ENCODE results near the gene ITM2B.

ITM2B gene

GRCh38 chr13:48311223-48311622 lies 78.2 kb downstream of the ITM2B start:
- H3K9me2 ChIP-seq (replicated peaks; ENCODE audit: control insufficient read depth, low read length), result no peaks in the 10 kb centered on the region
- H4K20me1 ChIP-seq (ENCODE audit: control insufficient read depth, insufficient read depth, low read depth, low read length), result no peaks in the 10 kb centered on the region
- H3K4me2 ChIP-seq (ENCODE audit: low read length), result no peak overlapping the region
- TF ChIP-seq EZH2phosphoT487 (IDR thresholded peaks at IDR 0.05; ENCODE audit: borderline replicate concordance, low read length) (no peak), CTCF (IDR thresholded peaks at IDR 0.05; ENCODE audit: low read depth, low read length, poor library complexity, severe bottlenecking) (no peak)
- peaks cover 9% of the 10 kb centered on the region for H3K4me1 ChIP-seq (ENCODE audit: control insufficient read depth, low read length)
- no peaks in the 10 kb centered on the region for H3F3A ChIP-seq (ENCODE audit: control insufficient read depth, insufficient read depth)
- peaks cover 93% of the 10 kb centered on the region for H3K36me3 ChIP-seq (ENCODE audit: control insufficient read depth, low read length)
- H3K27ac ChIP-seq (ENCODE audit: low read depth, low read length), result no peak overlapping the region
- no peaks in the 10 kb centered on the region for H3K27me3 ChIP-seq (ENCODE audit: control insufficient read depth, low read length)
- no peak overlapping the region for H3K4me3 ChIP-seq (ENCODE audit: low read length)
- peaks cover 7% of the 10 kb centered on the region; the same call in 1 of the 2 replicates for H3K9me3 ChIP-seq (ENCODE audit: control insufficient read depth, insufficient read depth, low read length)
- H3K79me2 ChIP-seq (ENCODE audit: control insufficient read depth, low read length), result peaks cover 98% of the 10 kb centered on the region

GRCh38 chr13:48315969-48316650 lies 83.1 kb downstream of the ITM2B start:
- Histone ChIP-seq H4K20me1 (ENCODE audit: control insufficient read depth, insufficient read depth, low read depth, low read length) (no peaks in the 10 kb centered on the region), H3F3A (ENCODE audit: control insufficient read depth, insufficient read depth) (no peaks in the 10 kb centered on the region), H3K27me3 (ENCODE audit: control insufficient read depth, low read length) (no peaks in the 10 kb centered on the region), H3K79me2 (ENCODE audit: control insufficient read depth, low read length) (peaks cover 98% of the 10 kb centered on the region), H3K4me1 (ENCODE audit: control insufficient read depth, low read length) (no peaks in the 10 kb centered on the region), H3K27ac (ENCODE audit: low read depth, low read length) (no peak overlapping the region), H3K36me3 (ENCODE audit: control insufficient read depth, low read length) (peaks cover 94% of the 10 kb centered on the region), H3K9me2 (replicated peaks; ENCODE audit: control insufficient read depth, low read length) (no peaks in the 10 kb centered on the region), H3K4me2 (ENCODE audit: low read length) (no peak overlapping the region), H3K4me3 (ENCODE audit: low read length) (no peak overlapping the region), H3K9me3 (ENCODE audit: control insufficient read depth, insufficient read depth, low read length) (peaks cover 50% of the 10 kb centered on the region)
- no peak for TF ChIP-seq EZH2phosphoT487 (IDR thresholded peaks at IDR 0.05; ENCODE audit: borderline replicate concordance, low read length)
- TF ChIP-seq CTCF (IDR thresholded peaks at IDR 0.05; ENCODE audit: low read depth, low read length, poor library complexity, severe bottlenecking), result no peak

GRCh38 chr13:48316826-48317510 lies 84.0 kb downstream of the ITM2B start:
- H3K4me1 ChIP-seq (ENCODE audit: control insufficient read depth, low read length), result no peaks in the 10 kb centered on the region
- H3K9me2 ChIP-seq (replicated peaks; ENCODE audit: control insufficient read depth, low read length), result no peaks in the 10 kb centered on the region
- TF ChIP-seq CTCF (IDR thresholded peaks at IDR 0.05; ENCODE audit: low read depth, low read length, poor library complexity, severe bottlenecking), result no peak
- TF ChIP-seq EZH2phosphoT487 (IDR thresholded peaks at IDR 0.05; ENCODE audit: borderline replicate concordance, low read length), result no peak
- no peak overlapping the region for H3K4me3 ChIP-seq (ENCODE audit: low read length)
- H3K4me2 ChIP-seq (ENCODE audit: low read length), result no peak overlapping the region
- no peak overlapping the region for H3K27ac ChIP-seq (ENCODE audit: low read depth, low read length)
- H4K20me1 ChIP-seq (ENCODE audit: control insufficient read depth, insufficient read depth, low read depth, low read length), result no peaks in the 10 kb centered on the region
- no peaks in the 10 kb centered on the region for H3K27me3 ChIP-seq (ENCODE audit: control insufficient read depth, low read length)
- no peaks in the 10 kb centered on the region for H3F3A ChIP-seq (ENCODE audit: control insufficient read depth, insufficient read depth)
- peaks cover 99% of the 10 kb centered on the region for H3K79me2 ChIP-seq (ENCODE audit: control insufficient read depth, low read length)
- peaks cover 54% of the 10 kb centered on the region for H3K9me3 ChIP-seq (ENCODE audit: control insufficient read depth, insufficient read depth, low read length)
- H3K36me3 ChIP-seq (ENCODE audit: control insufficient read depth, low read length), result peaks cover 94% of the 10 kb centered on the region

All from DOHH2 (cell line).